ENCODE data around the gene MTERF2.
"Not testable (repeated sequence)": the region's sequence is repeated elsewhere in the genome, so short reads cannot be mapped to it uniquely, and the experiment has no call there.

Gene MTERF2

GRCh38 chr12:107027636-107028053, 40.7 kb upstream of the MTERF2 start:
- TF ChIP-seq CTCF (conservative IDR thresholded peaks at IDR 0.05; ENCODE audit: low read depth, low read length): no peak
- H3K4me3 ChIP-seq (ENCODE audit: low read depth, low read length): no peak overlapping the region
- DNase-seq (ENCODE audit: low read depth): peak; percentile 98

GRCh38 chr12:107026806-107027635, 40.1 kb upstream of the MTERF2 start:
- TF ChIP-seq CTCF (conservative IDR thresholded peaks at IDR 0.05; ENCODE audit: low read depth, low read length): no peak
- H3K4me3 ChIP-seq (ENCODE audit: low read depth, low read length): no peak overlapping the region
- no peak for DNase-seq (ENCODE audit: low read depth)

GRCh38 chr12:107026356-107026755, 39.4 kb upstream of the MTERF2 start:
- DNase-seq (ENCODE audit: low read depth); H3K4me3 ChIP-seq (ENCODE audit: low read depth, low read length): not testable (repeated sequence)

GRCh38 chr12:107025671-107026070, 38.7 kb upstream of the MTERF2 start:
- H3K4me3 ChIP-seq (ENCODE audit: low read depth, low read length): no peak overlapping the region
- TF ChIP-seq CTCF (conservative IDR thresholded peaks at IDR 0.05; ENCODE audit: low read depth, low read length): no peak
- no peak for DNase-seq (ENCODE audit: low read depth)

GRCh38 chr12:107019546-107019945, 32.6 kb upstream of the MTERF2 start:
- no peak overlapping the region for H3K4me3 ChIP-seq (ENCODE audit: low read depth, low read length)
- no peak for DNase-seq (ENCODE audit: low read depth)
- no peak for TF ChIP-seq CTCF (conservative IDR thresholded peaks at IDR 0.05; ENCODE audit: low read depth, low read length)

GRCh38 chr12:107017042-107017441, 30.1 kb upstream of the MTERF2 start:
- TF ChIP-seq CTCF (conservative IDR thresholded peaks at IDR 0.05; ENCODE audit: low read depth, low read length): no peak
- no peak overlapping the region for H3K4me3 ChIP-seq (ENCODE audit: low read depth, low read length)

GRCh38 chr12:107014055-107014454, 27.1 kb upstream of the MTERF2 start:
- H3K4me3 ChIP-seq (ENCODE audit: low read depth, low read length): no peak overlapping the region
- no peak for TF ChIP-seq CTCF (conservative IDR thresholded peaks at IDR 0.05; ENCODE audit: low read depth, low read length)
- DNase-seq (ENCODE audit: low read depth): no peak

More at GRCh38 chr12:107017042-107017441, 30.1 kb upstream of the MTERF2 start:
- DNase-seq (ENCODE audit: low read depth): no peak
